ENCODE data around the gene HLA-DQA2.
"Not testable (repeated sequence)": the region's sequence is repeated elsewhere in the genome, so short reads cannot be mapped to it uniquely, and the experiment has no call there.

HLA-DQA2 gene

DNA sequence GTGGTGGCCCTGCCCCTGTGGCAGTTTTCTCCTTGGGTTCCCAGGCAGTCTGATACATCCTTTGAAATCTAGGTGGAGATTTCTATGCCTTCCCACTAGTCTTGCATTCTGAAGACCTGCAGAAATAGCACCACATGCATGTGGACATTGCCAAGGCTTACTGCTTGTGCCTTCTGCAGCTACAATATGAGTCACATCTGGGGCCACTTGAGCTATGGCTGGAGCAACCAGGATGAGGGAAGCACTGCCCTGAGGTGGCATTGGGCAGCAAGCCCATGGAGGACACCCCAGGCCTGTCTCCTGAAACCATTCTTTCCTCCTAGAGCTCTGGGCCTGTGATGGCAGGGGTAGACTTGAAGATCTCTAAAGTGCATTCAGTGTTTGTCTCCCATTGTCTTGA is 37.8 kb downstream of the HLA-DQA2 start:
- DNase-seq, result no peak
- no peaks in the 10 kb centered on the region for H3K79me2 ChIP-seq (ENCODE audit: control insufficient read depth, insufficient read depth, low read length)
- no peak overlapping the region for H2AK5ac ChIP-seq (ENCODE audit: low read length)

GRCh38 chr6:32782923-32783322 is 41.7 kb downstream of the HLA-DQA2 start:
- not testable (repeated sequence) for H3K23ac ChIP-seq (ENCODE audit: low read length); H3K79me1 ChIP-seq (ENCODE audit: low read length); H3K4ac ChIP-seq (ENCODE audit: low read depth, low read length); H3K9ac ChIP-seq (ENCODE audit: low read length); H3K4me1 ChIP-seq (ENCODE audit: control insufficient read depth, low read depth, low read length); H3K79me2 ChIP-seq (ENCODE audit: control insufficient read depth, insufficient read depth, low read length); H4K8ac ChIP-seq (ENCODE audit: low read depth, low read length); H3K4me2 ChIP-seq (ENCODE audit: low read length); H3K18ac ChIP-seq (ENCODE audit: low read length); H2BK120ac ChIP-seq (ENCODE audit: low read depth, low read length); H3K56ac ChIP-seq (ENCODE audit: low read length); H2BK15ac ChIP-seq (replicated peaks; ENCODE audit: low read depth); H2BK5ac ChIP-seq (ENCODE audit: low read length); H3K27ac ChIP-seq (ENCODE audit: low read depth, low read length); H3K36me3 ChIP-seq (ENCODE audit: control insufficient read depth, insufficient read depth, low read length); H3K4me3 ChIP-seq (ENCODE audit: low read length); H3K27me3 ChIP-seq (ENCODE audit: insufficient read depth, low read length, poor library complexity); H4K5ac ChIP-seq (ENCODE audit: low read length); DNase-seq; H2AK5ac ChIP-seq (ENCODE audit: low read length)

More for the DNA sequence above, 37.8 kb downstream of the HLA-DQA2 start:
- Histone ChIP-seq H3K36me3 (ENCODE audit: control insufficient read depth, insufficient read depth, low read length) (no peaks in the 10 kb centered on the region), H2BK120ac (ENCODE audit: low read depth, low read length) (no peak overlapping the region), H2BK15ac (replicated peaks; ENCODE audit: low read depth) (no peak overlapping the region), H4K8ac (ENCODE audit: low read depth, low read length) (no peak overlapping the region), H3K4me1 (ENCODE audit: control insufficient read depth, low read depth, low read length) (no peaks in the 10 kb centered on the region), H3K9ac (ENCODE audit: low read length) (no peak overlapping the region), H2BK5ac (ENCODE audit: low read length) (no peak overlapping the region), H3K27me3 (ENCODE audit: insufficient read depth, low read length, poor library complexity) (no peaks in the 10 kb centered on the region), H3K4ac (ENCODE audit: low read depth, low read length) (no peak overlapping the region), H3K4me2 (ENCODE audit: low read length) (no peak overlapping the region), H3K4me3 (ENCODE audit: low read length) (no peak overlapping the region), H3K18ac (ENCODE audit: low read length) (no peak overlapping the region), H3K27ac (ENCODE audit: low read depth, low read length) (no peak overlapping the region), H3K79me1 (ENCODE audit: low read length) (no peaks in the 10 kb centered on the region), H3K56ac (ENCODE audit: low read length) (no peak overlapping the region), H4K5ac (ENCODE audit: low read length) (no peak overlapping the region), H3K23ac (ENCODE audit: low read length) (no peak overlapping the region)

GRCh38 chr6:32785781-32786533 is 44.8 kb downstream of the HLA-DQA2 start:
- no peak overlapping the region for H4K5ac ChIP-seq (ENCODE audit: low read length)
- no peak overlapping the region for H2BK5ac ChIP-seq (ENCODE audit: low read length)
- no peak overlapping the region for H2BK15ac ChIP-seq (replicated peaks; ENCODE audit: low read depth)
- no peak overlapping the region for H3K56ac ChIP-seq (ENCODE audit: low read length)
- H3K4me1 ChIP-seq (ENCODE audit: control insufficient read depth, low read depth, low read length), result no peaks in the 10 kb centered on the region
- H3K27ac ChIP-seq (ENCODE audit: low read depth, low read length), result no peak overlapping the region
- no peak overlapping the region for H3K4me3 ChIP-seq (ENCODE audit: low read length)
- WGBS (ENCODE audit: extremely low coverage, insufficient coverage, low lambda C conversion rate), result no CpG with 5 or more reads among the region's 5 CpGs
- no peak overlapping the region for H4K8ac ChIP-seq (ENCODE audit: low read depth, low read length)
- no peaks in the 10 kb centered on the region for H3K36me3 ChIP-seq (ENCODE audit: control insufficient read depth, insufficient read depth, low read length)
- no peak overlapping the region for H2BK120ac ChIP-seq (ENCODE audit: low read depth, low read length)
- no peaks in the 10 kb centered on the region for H3K79me2 ChIP-seq (ENCODE audit: control insufficient read depth, insufficient read depth, low read length)
- no peak overlapping the region for H2AK5ac ChIP-seq (ENCODE audit: low read length)
- DNase-seq, result peak; percentile 76
- H3K18ac ChIP-seq (ENCODE audit: low read length), result no peak overlapping the region
- no peak overlapping the region for H3K4ac ChIP-seq (ENCODE audit: low read depth, low read length)
- no peaks in the 10 kb centered on the region for H3K27me3 ChIP-seq (ENCODE audit: insufficient read depth, low read length, poor library complexity)
- no peak overlapping the region for H3K23ac ChIP-seq (ENCODE audit: low read length)
- H3K9ac ChIP-seq (ENCODE audit: low read length), result no peak overlapping the region
- H3K79me1 ChIP-seq (ENCODE audit: low read length), result no peaks in the 10 kb centered on the region
- no peak overlapping the region for H3K4me2 ChIP-seq (ENCODE audit: low read length)

DNA sequence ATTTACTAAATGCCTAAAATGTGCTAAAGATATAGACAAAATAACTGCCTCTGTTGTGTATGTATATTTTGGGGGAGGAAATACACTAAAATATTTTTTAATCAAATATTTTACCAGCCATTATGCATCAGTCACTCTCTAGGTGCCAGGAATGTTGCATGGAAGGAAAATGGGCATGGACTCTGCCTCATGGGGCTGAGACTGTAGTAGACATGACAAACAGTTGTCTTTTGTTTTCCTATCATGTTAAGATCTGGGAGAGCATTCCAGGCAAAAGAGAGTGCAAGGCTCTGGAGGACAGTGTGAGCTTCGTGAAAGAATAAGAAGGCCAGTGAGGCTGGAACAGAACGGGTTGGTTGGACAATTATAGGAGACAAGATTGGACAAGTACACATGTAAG is 49.1 kb downstream of the HLA-DQA2 start:
- peak; percentile 56 for DNase-seq
- Histone ChIP-seq H3K4me1 (ENCODE audit: control insufficient read depth, low read depth, low read length) (no peaks in the 10 kb centered on the region), H2AK5ac (ENCODE audit: low read length) (no peak overlapping the region)

GRCh38 chr6:32792901-32793435 is 51.8 kb downstream of the HLA-DQA2 start:
- Histone ChIP-seq H3K4me1 (ENCODE audit: control insufficient read depth, low read depth, low read length) (no peaks in the 10 kb centered on the region), H3K4me3 (ENCODE audit: low read length) (no peak overlapping the region), H3K56ac (ENCODE audit: low read length) (no peak overlapping the region), H3K36me3 (ENCODE audit: control insufficient read depth, insufficient read depth, low read length) (no peaks in the 10 kb centered on the region), H3K9ac (ENCODE audit: low read length) (no peak overlapping the region), H2BK15ac (replicated peaks; ENCODE audit: low read depth) (no peak overlapping the region), H2BK120ac (ENCODE audit: low read depth, low read length) (no peak overlapping the region), H3K79me1 (ENCODE audit: low read length) (no peaks in the 10 kb centered on the region), H4K5ac (ENCODE audit: low read length) (no peak overlapping the region), H3K27me3 (ENCODE audit: insufficient read depth, low read length, poor library complexity) (no peaks in the 10 kb centered on the region), H3K4me2 (ENCODE audit: low read length) (no peak overlapping the region), H3K79me2 (ENCODE audit: control insufficient read depth, insufficient read depth, low read length) (no peaks in the 10 kb centered on the region), H3K27ac (ENCODE audit: low read depth, low read length) (no peak overlapping the region), H2BK5ac (ENCODE audit: low read length) (no peak overlapping the region), H2AK5ac (ENCODE audit: low read length) (no peak overlapping the region), H3K23ac (ENCODE audit: low read length) (no peak overlapping the region), H3K18ac (ENCODE audit: low read length) (no peak overlapping the region), H3K4ac (ENCODE audit: low read depth, low read length) (no peak overlapping the region), H4K8ac (ENCODE audit: low read depth, low read length) (no peak overlapping the region)
- WGBS (ENCODE audit: extremely low coverage, insufficient coverage, low lambda C conversion rate), result no CpG with 5 or more reads among the region's 3 CpGs
- DNase-seq, result peak; percentile 77

More for the DNA sequence above, 49.1 kb downstream of the HLA-DQA2 start:
- Histone ChIP-seq H3K79me1 (ENCODE audit: low read length) (no peaks in the 10 kb centered on the region), H3K23ac (ENCODE audit: low read length) (no peak overlapping the region), H3K56ac (ENCODE audit: low read length) (no peak overlapping the region), H3K79me2 (ENCODE audit: control insufficient read depth, insufficient read depth, low read length) (no peaks in the 10 kb centered on the region), H2BK15ac (replicated peaks; ENCODE audit: low read depth) (no peak overlapping the region), H3K27me3 (ENCODE audit: insufficient read depth, low read length, poor library complexity) (no peaks in the 10 kb centered on the region), H3K18ac (ENCODE audit: low read length) (no peak overlapping the region), H3K27ac (ENCODE audit: low read depth, low read length) (no peak overlapping the region), H3K4ac (ENCODE audit: low read depth, low read length) (no peak overlapping the region), H4K8ac (ENCODE audit: low read depth, low read length) (no peak overlapping the region), H3K9ac (ENCODE audit: low read length) (no peak overlapping the region), H4K5ac (ENCODE audit: low read length) (no peak overlapping the region), H3K4me2 (ENCODE audit: low read length) (no peak overlapping the region), H3K4me3 (ENCODE audit: low read length) (no peak overlapping the region), H3K36me3 (ENCODE audit: control insufficient read depth, insufficient read depth, low read length) (no peaks in the 10 kb centered on the region), H2BK120ac (ENCODE audit: low read depth, low read length) (no peak overlapping the region), H2BK5ac (ENCODE audit: low read length) (no peak overlapping the region)
- no CpG with 5 or more reads among the region's 2 CpGs for WGBS (ENCODE audit: extremely low coverage, insufficient coverage, low lambda C conversion rate)

DNA sequence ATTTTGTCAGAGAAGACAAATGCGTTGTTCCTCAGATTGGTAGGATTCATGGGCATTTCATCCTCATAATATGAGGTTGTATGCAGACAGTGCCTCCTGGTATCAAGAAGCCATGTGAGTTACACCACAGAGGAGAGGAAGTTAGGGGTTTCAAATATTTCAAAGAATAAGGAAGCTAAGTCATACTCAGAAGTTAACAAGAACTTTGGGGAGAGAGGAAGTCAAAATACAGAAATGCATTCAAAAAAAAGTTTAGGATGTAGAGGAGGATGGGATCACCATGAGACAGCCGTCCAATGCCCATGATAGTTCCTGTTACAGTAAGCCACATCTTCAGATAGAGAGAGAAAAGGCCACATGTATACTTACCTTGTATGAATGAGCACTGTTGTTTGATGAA is 53.3 kb downstream of the HLA-DQA2 start:
- H3K4me2 ChIP-seq (ENCODE audit: low read length), result no peak overlapping the region
- no peaks in the 10 kb centered on the region for H3K79me2 ChIP-seq (ENCODE audit: control insufficient read depth, insufficient read depth, low read length)
- H3K27me3 ChIP-seq (ENCODE audit: insufficient read depth, low read length, poor library complexity), result no peaks in the 10 kb centered on the region
- H4K8ac ChIP-seq (ENCODE audit: low read depth, low read length), result no peak overlapping the region
- H3K79me1 ChIP-seq (ENCODE audit: low read length), result no peaks in the 10 kb centered on the region
- H3K36me3 ChIP-seq (ENCODE audit: control insufficient read depth, insufficient read depth, low read length), result no peaks in the 10 kb centered on the region
- no peak overlapping the region for H3K18ac ChIP-seq (ENCODE audit: low read length)
- no peak overlapping the region for H4K5ac ChIP-seq (ENCODE audit: low read length)
- no peak overlapping the region for H3K27ac ChIP-seq (ENCODE audit: low read depth, low read length)
- H2BK5ac ChIP-seq (ENCODE audit: low read length), result no peak overlapping the region
- no peaks in the 10 kb centered on the region for H3K4me1 ChIP-seq (ENCODE audit: control insufficient read depth, low read depth, low read length)
- no peak for DNase-seq
- no peak overlapping the region for H2BK15ac ChIP-seq (replicated peaks; ENCODE audit: low read depth)
- WGBS (ENCODE audit: extremely low coverage, insufficient coverage, low lambda C conversion rate), result no CpG with 5 or more reads among the region's 2 CpGs
- H3K9ac ChIP-seq (ENCODE audit: low read length), result no peak overlapping the region
- H3K56ac ChIP-seq (ENCODE audit: low read length), result no peak overlapping the region
- H2AK5ac ChIP-seq (ENCODE audit: low read length), result no peak overlapping the region
- H3K4me3 ChIP-seq (ENCODE audit: low read length), result no peak overlapping the region
- no peak overlapping the region for H2BK120ac ChIP-seq (ENCODE audit: low read depth, low read length)
- no peak overlapping the region for H3K4ac ChIP-seq (ENCODE audit: low read depth, low read length)
- no peak overlapping the region for H3K23ac ChIP-seq (ENCODE audit: low read length)

All from mesendoderm (in vitro differentiated cells).